OCI-LY3 (cell line): Measurements from ENCODE around the gene OR1N1.

Experiments
- H2AFZ ChIP-seq: fragments of 200-600, 300-600 bp; shearing (Covaris generic); 2 replicates; pipeline ENCODE4 v1.6.0; 2014; ENCODE audit warnings: antibody characterized with exemption, low read depth, low read length
- H3K27ac ChIP-seq: fragments of 200-600, 300-600 bp; sonication (generic); 2 replicates; pipeline ENCODE4 v1.5.1; 2014; ENCODE audit warnings: mild to moderate bottlenecking, low read length, moderate library complexity, mixed read lengths
- H3K27me3 ChIP-seq: fragments of 200-600, 300-600 bp; sonication (generic); 2 replicates; pipeline ENCODE4 v1.6.1; 2014; ENCODE audit warnings: low read depth, low read length, mixed read lengths
- H3K36me3 ChIP-seq: fragments of 200-600, 300-600 bp; sonication (generic); replicated peaks from 2 replicates; pipeline ENCODE3; 2014; ENCODE audit warnings: low read depth, low read length, mixed read lengths
- H3K4me1 ChIP-seq: fragments of 300-600, 200-600 bp; sonication (generic); 2 replicates; pipeline ENCODE4 v1.6.1; 2014; ENCODE audit warnings: low read length, mixed read lengths
- H3K4me2 ChIP-seq: fragments of 200-600, 300-600 bp; sonication (generic); 2 replicates; pipeline ENCODE4 v1.6.1; 2014; ENCODE audit warnings: low read length, mixed read lengths
- H3K4me3 ChIP-seq: fragments of 300-600, 200-600 bp; sonication (generic); 2 replicates; pipeline ENCODE4 v1.5.1; 2014; ENCODE audit warnings: antibody characterized with exemption, mild to moderate bottlenecking, low read length, moderate library complexity
- H3K79me2 ChIP-seq: fragments of 300-600, 200-600 bp; shearing (Covaris generic); 2 replicates; pipeline ENCODE4 v1.6.1; 2014; ENCODE audit warnings: mild to moderate bottlenecking, low read length, mixed read lengths
- H3K9ac ChIP-seq: fragments of 300-600, 200-600 bp; shearing (Covaris generic); 2 replicates; pipeline ENCODE4 v1.6.0; 2014; ENCODE audit warnings: mild to moderate bottlenecking, low read length, moderate library complexity
- H3K9me3 ChIP-seq: fragments of 200-600, 300-600 bp; shearing (Covaris generic); 2 replicates; pipeline ENCODE4 v1.6.1; 2014; ENCODE audit warnings: low read length, mixed read lengths; ENCODE audit not compliant: insufficient read depth
- H4K20me1 ChIP-seq: fragments of 200-600, 300-600 bp; sonication (generic); 2 replicates; pipeline ENCODE4 v1.6.1; 2016; ENCODE audit warnings: low read length, mixed read lengths; ENCODE audit not compliant: insufficient read depth
- EZH2phosphoT487 ChIP-seq: fragments of 200-600 bp; shearing (Covaris generic); IDR thresholded peaks from 2 replicates; pipeline ENCODE4 v1.6.1; 2018; ENCODE audit warnings: antibody characterized with exemption, mixed run types, low read depth
- TF ChIP-seq, protein P1 (sequence below): fragments of 200-600, 300-600 bp; sonication (generic); IDR thresholded peaks from 2 replicates; pipeline ENCODE4 v1.5.1; 2014; ENCODE audit warnings: antibody characterized with exemption, low read length, low read depth

The OR1N1 gene

DNA sequence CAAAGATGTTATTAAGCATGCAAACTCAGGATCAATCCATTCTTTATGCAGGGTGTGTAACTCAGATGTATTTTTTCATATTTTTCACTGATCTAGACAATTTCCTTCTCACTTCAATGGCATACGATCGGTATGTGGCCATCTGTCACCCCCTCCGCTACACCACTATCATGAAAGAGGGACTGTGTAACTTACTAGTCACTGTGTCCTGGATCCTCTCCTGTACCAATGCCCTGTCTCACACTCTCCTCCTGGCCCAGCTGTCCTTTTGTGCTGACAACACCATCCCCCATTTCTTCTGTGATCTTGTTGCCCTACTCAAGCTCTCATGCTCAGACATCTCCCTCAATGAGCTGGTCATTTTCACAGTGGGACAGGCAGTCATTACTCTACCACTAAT, 7.7 kb downstream of the OR1N1 start:
- H3K9me3 ChIP-seq: no peaks in the 10 kb centered on the region
- no peak overlapping the region for H3K9ac ChIP-seq
- H2AFZ ChIP-seq: no peak overlapping the region

DNA sequence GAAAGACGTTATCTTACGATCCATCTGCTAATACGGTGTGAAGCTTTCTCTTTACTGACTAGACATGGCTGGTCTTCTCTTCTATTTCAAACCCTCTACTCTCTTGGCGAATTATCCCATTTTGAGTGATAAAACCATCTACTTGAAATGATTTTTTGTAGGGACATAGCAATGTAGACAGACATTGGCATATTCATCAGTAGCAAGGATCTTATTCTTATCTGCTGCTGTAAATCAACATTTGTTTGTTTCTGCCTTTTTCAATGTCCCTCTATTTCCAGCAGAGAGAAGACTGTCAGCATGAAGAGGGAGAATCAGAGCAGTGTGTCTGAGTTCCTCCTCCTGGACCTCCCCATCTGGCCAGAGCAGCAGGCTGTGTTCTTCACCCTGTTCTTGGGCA, 8.3 kb downstream of the OR1N1 start, which contains the start of gene OR1J4:
TSS of gene OR1J4 (plus strand) at position 301 of the 400 bp plus-strand sequence. CDS start at position 301, 0 bp downstream.
- H3K4me3 ChIP-seq: no peak within 1 kb of the TSS
- H3K36me3 ChIP-seq: no peaks in the 10 kb centered on the region
- no peaks in the 10 kb centered on the region for H3K9me3 ChIP-seq
- H3K27ac ChIP-seq: no peak within 1 kb of the TSS
- H3K27me3 ChIP-seq: peaks cover 39% of the 10 kb centered on the region; the same call in 1 of the 2 replicates
- no peaks in the 10 kb centered on the region for H3K4me1 ChIP-seq
- TF ChIP-seq, protein P1, sequence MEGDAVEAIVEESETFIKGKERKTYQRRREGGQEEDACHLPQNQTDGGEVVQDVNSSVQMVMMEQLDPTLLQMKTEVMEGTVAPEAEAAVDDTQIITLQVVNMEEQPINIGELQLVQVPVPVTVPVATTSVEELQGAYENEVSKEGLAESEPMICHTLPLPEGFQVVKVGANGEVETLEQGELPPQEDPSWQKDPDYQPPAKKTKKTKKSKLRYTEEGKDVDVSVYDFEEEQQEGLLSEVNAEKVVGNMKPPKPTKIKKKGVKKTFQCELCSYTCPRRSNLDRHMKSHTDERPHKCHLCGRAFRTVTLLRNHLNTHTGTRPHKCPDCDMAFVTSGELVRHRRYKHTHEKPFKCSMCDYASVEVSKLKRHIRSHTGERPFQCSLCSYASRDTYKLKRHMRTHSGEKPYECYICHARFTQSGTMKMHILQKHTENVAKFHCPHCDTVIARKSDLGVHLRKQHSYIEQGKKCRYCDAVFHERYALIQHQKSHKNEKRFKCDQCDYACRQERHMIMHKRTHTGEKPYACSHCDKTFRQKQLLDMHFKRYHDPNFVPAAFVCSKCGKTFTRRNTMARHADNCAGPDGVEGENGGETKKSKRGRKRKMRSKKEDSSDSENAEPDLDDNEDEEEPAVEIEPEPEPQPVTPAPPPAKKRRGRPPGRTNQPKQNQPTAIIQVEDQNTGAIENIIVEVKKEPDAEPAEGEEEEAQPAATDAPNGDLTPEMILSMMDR: no peak
- no peak for TF ChIP-seq EZH2phosphoT487
- no peak within 1 kb of the TSS for H2AFZ ChIP-seq
- H3K4me2 ChIP-seq: no peak within 1 kb of the TSS
- no peaks in the 10 kb centered on the region for H4K20me1 ChIP-seq
- H3K9ac ChIP-seq: no peak within 1 kb of the TSS
- no peaks in the 10 kb centered on the region for H3K79me2 ChIP-seq

More for the DNA sequence above, 7.7 kb downstream of the OR1N1 start:
- no peak overlapping the region for H3K4me2 ChIP-seq
- H3K27ac ChIP-seq: no peak overlapping the region
- H3K27me3 ChIP-seq: peaks cover 39% of the 10 kb centered on the region; the same call in 1 of the 2 replicates
- H3K4me1 ChIP-seq: no peaks in the 10 kb centered on the region
- H4K20me1 ChIP-seq: no peaks in the 10 kb centered on the region
- no peaks in the 10 kb centered on the region for H3K79me2 ChIP-seq
- no peaks in the 10 kb centered on the region for H3K36me3 ChIP-seq
- H3K4me3 ChIP-seq: no peak overlapping the region
- TF ChIP-seq EZH2phosphoT487: no peak
- TF ChIP-seq, protein P1: no peak

DNA sequence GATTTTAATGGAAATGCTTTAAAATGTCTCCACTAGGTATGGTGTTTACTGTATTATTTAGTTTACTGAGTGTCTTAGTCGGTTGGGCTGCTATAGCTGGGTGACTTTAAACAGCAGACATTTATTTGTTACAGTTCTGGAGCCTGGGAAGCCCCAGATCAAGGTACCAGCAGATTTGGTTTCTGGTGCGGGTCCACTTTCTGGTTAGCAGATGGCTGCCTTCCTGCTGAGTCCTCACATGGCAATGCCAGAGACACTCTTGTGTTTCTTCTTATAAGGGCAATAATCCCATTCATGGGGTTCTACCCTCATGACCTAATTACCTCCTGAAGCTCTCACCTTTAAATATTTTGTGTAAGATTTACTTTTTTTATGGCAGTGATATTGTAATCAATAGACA, 8.9 kb downstream of the OR1N1 start:
- Histone ChIP-seq H3K27me3 (peaks cover 39% of the 10 kb centered on the region; the same call in 1 of the 2 replicates), H3K79me2 (no peaks in the 10 kb centered on the region), H3K4me2 (no peak overlapping the region)

GRCh38 chr9:122510502-122510901, 16.6 kb downstream of the OR1N1 start, which contains the start of gene OR1J2:
TSS of gene OR1J2 (plus strand) at chr9:122510802. CDS start at chr9:122510802, 0 bp downstream.
- Histone ChIP-seq H4K20me1 (no peaks in the 10 kb centered on the region), H3K27ac (no peak within 1 kb of the TSS), H3K27me3 (peaks cover 19% of the 10 kb centered on the region), H3K36me3 (no peaks in the 10 kb centered on the region), H2AFZ (no peak within 1 kb of the TSS), H3K4me3 (no peak within 1 kb of the TSS), H3K4me1 (no peaks in the 10 kb centered on the region), H3K4me2 (no peak within 1 kb of the TSS), H3K79me2 (no peaks in the 10 kb centered on the region), H3K9ac (no peak within 1 kb of the TSS), H3K9me3 (no peaks in the 10 kb centered on the region)
- TF ChIP-seq EZH2phosphoT487: no peak
- TF ChIP-seq, protein P1: no peak

More for the DNA sequence above, 8.9 kb downstream of the OR1N1 start:
- Histone ChIP-seq H3K9ac (no peak overlapping the region), H3K4me3 (no peak overlapping the region), H4K20me1 (no peaks in the 10 kb centered on the region), H3K36me3 (no peaks in the 10 kb centered on the region), H2AFZ (no peak overlapping the region), H3K27ac (no peak overlapping the region), H3K9me3 (no peaks in the 10 kb centered on the region), H3K4me1 (no peaks in the 10 kb centered on the region)
- TF ChIP-seq, protein P1: no peak
- TF ChIP-seq EZH2phosphoT487: no peak
